ENCODE data around the gene SEBOX.

The SEBOX gene

DNA sequence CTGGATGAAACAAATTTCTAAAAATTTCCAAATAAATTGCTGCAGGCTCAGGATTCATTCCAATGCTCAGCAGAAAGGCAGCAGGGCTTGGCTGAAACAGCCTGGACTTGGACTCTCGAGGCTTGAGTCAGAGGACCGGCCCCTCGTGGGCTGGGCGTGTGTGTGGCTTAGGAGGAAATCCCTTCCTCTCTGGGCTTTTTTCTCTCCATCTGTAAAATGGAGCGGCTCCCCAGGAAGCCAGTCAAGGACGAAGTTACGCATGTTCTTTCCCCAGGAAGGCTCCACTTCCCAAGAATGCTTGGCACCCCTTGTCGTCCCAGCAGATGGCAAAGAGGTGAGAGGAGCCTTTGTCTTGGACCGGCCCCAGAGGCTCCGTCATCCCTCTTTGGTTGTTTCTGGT lies 27.5 kb upstream of the SEBOX start:
- DNase-seq = no peak

GRCh38 chr17:28391401-28391800 lies 26.4 kb upstream of the SEBOX start:
- no peak for DNase-seq

- no peak for DNase-seq
These were observed 26.0 kb upstream of the SEBOX start for GRCh38 chr17:28390984-28391383.

- no peak for DNase-seq
These were observed 25.6 kb upstream of the SEBOX start for GRCh38 chr17:28390563-28390962.

DNA sequence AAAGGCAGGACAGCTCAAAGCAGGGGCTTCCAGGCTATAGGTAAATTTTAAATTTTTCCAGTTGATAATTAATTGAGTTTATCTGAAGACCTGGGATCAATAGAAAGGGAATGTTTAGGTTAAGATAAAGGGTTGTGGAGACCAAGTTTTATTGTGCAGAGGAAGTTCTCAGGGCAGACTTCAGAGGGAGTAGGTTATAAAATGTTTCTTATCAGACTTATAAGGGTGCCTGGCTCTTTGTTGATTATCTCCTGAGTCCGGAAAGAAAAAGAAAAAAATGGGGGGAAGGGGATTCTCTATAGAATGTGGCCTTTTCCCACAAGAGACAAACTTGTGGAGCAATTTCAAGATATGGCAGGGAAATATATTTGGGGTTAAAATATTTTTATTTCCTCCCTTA lies 25.1 kb upstream of the SEBOX start:
- DNase-seq = no peak

GRCh38 chr17:28388106-28388505 lies 23.1 kb upstream of the SEBOX start:
- no peak for DNase-seq

DNA sequence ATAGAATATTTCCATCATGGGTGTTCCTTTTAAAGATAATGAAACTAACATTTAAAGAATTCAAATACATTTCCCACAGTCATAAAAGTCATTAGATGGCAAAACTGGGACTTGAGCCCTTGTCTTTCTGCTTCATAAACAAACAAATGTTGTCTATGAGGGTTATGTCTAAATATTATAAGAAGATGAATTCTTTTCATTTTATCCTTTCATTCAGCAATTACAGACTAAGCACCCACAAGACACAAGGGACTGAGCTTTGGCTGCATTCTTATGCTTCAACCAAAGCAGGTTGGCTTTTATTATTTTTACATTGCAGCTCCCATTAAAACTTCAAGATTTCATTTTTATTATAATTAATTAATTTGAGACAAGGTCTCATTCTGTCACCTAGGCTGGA lies 21.4 kb upstream of the SEBOX start:
- DNase-seq = no peak

DNA sequence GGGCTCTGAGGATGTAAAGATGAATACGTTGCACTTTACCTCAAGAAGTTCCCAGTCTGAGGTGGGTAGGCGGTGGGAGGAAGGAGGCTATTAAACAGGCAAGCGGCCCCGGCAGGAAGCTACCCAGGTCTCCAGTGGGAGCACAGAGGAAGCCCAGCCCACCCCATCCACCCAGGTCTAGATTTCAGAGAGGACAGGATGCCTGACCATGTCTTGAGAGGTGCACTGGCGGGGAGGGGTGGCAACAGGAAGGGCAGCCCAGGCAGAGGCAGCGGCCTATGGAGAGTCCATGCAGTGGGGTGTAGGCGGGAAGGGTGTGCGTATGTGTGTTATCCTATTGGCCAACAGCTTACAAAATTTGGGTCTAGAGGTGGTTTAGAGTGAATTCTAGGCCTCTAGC lies 20.4 kb upstream of the SEBOX start:
- no peak for DNase-seq

- no peak for DNase-seq
These were observed 20.0 kb upstream of the SEBOX start for GRCh38 chr17:28385037-28385400.

- DNase-seq = no peak
These were observed 19.5 kb upstream of the SEBOX start for GRCh38 chr17:28384281-28385036.

GRCh38 chr17:28381141-28381825 lies 16.3 kb upstream of the SEBOX start:
- no peak for DNase-seq

DNA sequence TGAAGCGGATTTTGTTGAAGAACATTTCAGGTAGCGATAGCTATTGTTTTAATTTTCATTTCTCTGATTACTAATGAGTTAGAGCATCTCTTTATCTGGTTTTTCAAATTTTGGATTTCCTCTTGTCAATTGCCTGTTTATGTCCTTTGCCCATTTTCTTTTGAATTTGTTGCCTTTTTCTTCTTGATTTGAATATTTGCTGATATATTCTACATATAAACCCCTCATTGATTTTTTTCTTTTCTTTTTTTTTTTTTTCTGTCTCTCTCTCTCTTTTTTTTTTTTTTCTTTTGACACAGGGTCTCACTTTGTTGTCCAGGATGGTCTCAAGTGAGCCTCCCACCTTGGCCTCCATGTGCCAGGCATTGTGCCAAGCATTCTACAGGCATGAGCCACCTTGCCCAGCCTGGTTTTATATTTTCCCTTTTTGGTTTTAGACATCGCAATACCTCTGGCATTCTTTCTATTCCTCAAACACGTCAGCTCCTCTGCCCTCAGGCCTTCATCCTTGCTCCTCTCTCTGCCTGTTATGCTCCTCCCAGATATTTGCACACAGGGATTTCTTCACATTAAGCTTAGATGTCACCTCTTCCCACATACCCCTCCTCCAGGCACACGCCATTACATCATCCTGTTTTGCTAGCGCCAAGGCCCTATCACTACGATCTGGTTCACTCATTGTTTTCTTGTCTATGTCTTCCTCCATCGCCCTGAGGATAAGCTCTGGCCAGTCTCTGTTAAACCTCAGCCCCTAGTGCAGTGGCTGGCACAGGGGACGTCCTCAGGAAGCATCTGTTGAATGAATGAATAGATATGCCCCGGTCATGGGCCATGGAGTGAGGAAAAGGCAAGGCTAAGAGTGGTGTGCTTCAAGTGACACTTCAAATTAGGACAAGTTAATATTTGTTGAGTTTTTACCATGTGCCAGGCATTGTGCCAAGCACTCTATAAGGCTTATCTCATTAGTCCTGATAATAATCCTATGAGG lies 15.1 kb upstream of the SEBOX start:
- DNase-seq = no peak

GRCh38 chr17:28372945-28373274 lies 7.9 kb upstream of the SEBOX start:
- DNase-seq = no peak

- peak; percentile 20 for DNase-seq
These were observed 7.4 kb upstream of the SEBOX start for GRCh38 chr17:28372203-28372944.

GRCh38 chr17:28371245-28372202 lies 6.5 kb upstream of the SEBOX start, which contains the start of gene SARM1:
Gene SARM1, plus strand, starts transcription at chr17:28371694. Its CDS starts 339 bp downstream, at chr17:28372033.
- peak; percentile 48 for DNase-seq

GRCh38 chr17:28370744-28371103 lies 5.7 kb upstream of the SEBOX start:
- no peak for DNase-seq

DNA sequence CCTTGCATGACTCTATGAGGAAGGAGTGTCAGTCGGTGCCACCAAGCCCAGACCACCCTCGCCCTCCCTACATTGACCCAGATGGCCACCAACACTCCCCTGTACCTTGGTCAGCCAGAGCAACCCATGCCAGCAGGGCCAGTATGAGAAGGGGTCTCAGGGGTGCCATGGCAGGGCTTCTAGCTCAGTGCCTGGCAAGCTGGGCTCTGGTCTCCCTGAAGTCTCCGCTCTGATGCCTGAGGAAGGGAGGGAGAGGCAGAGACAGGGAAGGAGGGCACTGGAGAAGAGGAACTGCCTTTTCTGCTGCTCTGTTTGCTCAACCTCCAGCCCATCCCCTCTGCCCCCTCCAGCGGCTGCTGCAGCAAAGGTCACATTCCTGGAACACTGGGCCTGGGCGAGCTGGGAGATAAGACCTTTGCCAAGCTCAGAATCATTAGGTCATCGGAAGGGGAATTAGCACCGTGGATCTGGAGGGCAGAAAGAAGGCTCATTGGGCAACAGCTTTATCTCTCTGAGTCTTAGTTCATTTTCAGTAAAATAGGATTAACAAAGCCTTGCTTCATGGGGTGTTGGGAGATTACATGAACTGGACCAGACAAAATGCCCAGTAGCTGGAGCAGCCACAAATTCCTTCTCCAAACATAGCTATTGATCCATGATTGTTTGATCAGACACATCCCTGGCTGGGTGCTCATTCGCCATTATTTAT lies 5.2 kb upstream of the SEBOX start, which contains the start of gene VTN:
TSS of gene VTN (minus strand) at position 273 of the 709 bp plus-strand sequence. CDS start at position 169, 104 bp downstream.
- no peak for DNase-seq

- no peak for DNase-seq
These were observed 4.7 kb upstream of the SEBOX start for GRCh38 chr17:28369684-28370034.

DNA sequence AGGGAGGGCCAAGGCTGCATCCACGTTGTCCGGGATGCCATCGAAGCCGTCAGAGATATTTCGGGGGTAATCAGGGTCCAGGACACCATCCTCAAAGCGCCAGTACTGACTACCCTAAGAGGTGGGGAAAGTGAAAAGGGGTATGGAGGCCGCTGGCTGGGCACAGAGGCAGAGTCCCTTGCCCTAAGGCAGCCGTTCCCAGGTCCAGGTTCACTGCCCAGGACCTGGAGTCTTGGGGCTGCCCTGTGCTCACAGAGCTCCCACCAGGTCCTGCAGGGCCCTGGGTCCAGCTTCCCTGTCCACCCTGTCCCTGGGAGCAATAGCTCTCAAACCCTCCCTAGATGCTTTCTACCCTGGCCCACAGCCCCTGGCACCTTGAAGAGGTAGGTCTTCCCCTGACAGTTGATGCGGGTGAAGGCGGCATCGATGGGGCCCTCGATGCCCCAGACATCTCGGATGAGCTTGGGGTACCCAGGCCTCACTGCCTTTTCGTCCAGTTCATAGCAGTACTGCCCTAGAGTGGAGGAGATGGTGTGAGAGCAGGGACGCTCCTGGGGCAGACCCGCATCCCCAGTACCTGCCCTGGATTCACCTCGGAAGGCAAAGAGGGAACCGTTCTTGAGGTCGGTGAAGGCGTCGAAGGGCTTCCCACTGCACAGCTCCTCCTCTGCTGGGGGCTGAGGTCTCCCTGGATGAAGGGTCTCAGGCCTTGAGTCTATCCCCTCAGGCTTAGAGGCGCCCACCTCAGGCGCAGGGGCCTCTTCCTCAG lies 4.1 kb upstream of the SEBOX start:
- DNase-seq = no peak

DNA sequence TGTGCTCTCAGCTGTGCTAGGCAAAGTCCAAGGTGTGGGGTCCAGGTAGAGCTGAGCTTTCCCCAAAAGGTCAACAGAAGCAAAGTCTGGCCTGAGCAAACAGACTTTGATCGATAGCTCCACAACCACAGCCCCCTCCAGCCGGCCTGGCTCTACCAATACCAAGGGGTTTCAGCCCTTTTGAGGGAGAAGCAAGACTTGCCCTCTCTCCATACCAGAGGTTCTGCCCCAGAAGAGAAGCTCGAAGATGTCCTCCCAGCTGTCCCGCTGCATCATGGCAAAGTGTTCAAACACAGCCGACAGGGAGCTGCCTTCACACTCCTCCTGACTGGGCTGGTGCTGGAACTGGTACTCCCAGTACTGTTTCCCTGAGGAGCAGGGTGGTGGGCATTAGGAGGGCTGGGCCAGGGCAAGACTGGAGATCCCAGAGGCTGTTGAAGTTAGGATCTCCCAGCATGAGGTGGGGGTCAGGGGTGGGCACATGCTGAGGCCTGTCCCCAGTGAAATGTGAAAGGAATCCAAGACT lies 3.4 kb upstream of the SEBOX start:
- DNase-seq = no peak
